ENCODE measurements around the gene MMP28.

The MMP28 gene

DNA sequence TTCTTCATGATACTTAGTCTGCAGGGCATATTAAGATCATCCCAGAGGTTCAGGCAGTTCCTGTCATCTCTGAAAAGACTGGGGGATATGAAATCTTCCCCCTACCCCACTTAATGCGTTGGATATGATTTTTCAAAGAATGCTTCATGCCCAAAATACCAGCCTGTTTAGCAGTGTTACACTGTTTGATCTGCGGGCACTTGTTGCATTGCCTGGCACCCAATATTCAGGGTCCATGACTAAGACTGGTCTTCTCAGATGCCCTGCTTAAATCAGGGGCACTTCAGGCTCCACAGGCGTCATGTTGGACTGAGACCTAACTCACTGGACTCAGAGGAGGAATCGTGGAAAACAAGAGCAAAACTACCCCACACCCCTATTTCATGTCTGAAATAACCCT, 70.4 kb downstream of the MMP28 start:
- no peak for DNase-seq (ENCODE audit: low read depth)

DNA sequence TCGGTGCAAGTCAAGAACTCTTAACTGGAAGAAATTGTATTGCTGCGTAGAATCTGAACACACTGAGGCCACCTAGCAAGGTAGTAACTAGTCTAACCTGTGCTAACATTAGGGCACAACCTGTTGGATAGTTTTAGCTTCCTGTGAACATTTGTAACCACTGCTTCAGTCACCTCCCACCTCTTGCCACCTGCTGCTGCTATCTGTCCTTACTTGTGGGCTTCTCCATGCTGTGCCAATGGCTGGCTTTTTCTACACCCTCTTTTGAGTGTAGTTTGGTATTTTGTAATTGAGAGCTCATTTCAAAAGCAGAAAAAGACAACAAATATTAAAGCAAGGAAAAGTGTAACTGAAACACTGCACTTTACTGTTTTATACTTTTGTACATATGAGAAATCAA, 71.7 kb downstream of the MMP28 start:
- no peak for DNase-seq (ENCODE audit: low read depth)

DNA sequence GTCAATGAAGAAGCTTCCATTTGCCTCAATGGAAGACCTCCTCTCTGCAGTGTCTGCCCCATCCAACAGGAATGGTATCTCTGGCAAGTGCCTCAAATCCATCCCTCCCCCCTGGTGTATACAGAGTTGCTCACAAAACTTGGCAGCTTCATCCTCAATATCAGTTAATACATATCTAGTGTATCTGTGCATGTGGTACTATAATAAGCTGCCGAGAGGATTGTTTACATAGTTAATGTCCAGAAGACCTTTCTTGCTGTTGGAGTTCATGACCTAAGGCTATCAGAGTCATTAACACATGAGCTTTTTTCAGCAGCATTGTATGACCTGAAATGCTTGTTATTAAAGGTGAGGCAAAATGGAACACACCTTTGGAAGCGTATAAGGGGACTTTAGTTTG, 78.0 kb downstream of the MMP28 start:
- no peak for DNase-seq (ENCODE audit: low read depth)

DNA sequence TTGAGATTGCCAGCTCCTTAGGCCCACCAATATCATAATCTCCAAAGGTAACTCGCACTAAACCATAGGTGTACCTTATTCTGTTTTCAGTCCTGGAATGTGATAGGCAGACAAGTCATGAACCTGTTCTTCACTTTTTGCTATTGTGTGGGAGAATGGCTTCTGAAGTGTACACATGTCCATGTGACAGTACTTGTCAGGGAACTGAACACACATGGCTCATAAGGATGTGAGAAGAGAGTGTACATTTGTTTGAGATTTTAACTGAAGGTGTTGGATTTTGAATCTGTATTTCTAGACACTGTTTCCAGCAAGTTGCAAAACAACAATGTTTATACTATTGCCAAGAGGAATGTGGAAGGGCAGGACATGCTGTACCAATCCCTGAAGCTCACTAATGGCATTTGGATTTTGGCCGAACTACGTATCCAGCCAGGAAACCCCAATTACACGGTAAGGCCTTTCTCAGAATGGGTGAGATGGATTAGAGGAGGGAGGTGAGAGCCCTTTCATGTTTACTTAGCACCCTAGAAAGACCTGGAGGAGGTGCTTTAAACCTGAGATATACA, 78.5 kb downstream of the MMP28 start:
- no peak for DNase-seq (ENCODE audit: low read depth)

DNA sequence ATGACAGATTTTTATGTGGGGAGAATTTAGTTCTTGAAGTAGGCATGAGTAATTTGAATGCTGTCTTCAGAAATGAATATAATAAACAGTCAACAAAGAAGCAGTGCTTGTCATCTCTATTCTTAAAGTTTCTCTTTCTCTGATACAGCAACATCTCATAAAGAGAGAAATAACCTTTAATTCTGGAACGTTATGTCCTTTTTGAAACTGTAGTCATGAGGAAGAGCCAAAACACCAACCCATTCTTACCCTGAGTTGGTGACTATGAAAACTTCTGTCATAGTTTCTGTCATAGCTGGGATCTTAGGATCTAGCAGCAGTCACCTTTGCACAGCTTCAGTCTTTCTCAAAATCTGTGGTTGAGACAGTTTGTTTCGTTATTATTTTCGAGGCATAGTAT, 79.3 kb downstream of the MMP28 start:
- no peak for DNase-seq (ENCODE audit: low read depth)

Measured in CMK (cell line).